Iris pigment epithelial cell (primary cell): Measurements from ENCODE around the gene CSNK1E.

ENCODE experiments used
- DNase-seq: peaks from one replicate; pipeline ENCODE4 v3.0.0-alpha.2; 2011; ENCODE audit warnings: low read depth

The CSNK1E gene

DNA sequence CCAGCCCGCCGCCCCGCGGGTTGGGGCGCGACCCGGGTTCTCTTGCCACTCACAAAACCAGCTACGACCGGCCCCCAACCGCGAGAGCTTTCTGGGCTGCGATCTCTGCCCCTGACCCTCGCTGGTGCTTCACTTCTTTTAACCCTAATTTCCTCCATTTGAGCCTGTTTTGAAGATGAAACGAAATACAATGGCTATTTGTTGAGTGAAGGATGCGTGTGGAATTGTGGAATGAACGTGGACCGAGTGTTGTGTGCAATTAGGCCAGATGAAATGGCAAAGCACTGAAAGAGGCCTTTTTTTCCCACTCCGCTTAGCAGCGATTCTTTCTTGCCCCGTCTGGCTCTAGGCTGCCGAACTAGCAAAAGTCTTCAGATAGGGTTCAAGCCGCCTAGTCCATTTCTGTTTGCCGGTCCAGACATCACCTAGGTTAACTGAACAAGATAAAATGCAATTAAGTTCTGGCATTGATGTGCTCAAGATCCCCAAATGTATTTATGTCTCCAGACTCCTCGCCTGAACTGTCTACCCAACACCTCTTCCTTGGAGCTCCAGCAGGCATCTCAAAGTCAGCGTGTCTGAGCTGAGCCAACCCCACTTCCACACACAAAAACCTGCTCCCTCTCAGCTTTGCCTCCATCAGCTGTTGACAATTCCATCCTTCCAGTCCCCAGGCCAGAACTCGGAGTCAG lies 44.0 kb downstream of the CSNK1E start:
- no peak for DNase-seq

DNA sequence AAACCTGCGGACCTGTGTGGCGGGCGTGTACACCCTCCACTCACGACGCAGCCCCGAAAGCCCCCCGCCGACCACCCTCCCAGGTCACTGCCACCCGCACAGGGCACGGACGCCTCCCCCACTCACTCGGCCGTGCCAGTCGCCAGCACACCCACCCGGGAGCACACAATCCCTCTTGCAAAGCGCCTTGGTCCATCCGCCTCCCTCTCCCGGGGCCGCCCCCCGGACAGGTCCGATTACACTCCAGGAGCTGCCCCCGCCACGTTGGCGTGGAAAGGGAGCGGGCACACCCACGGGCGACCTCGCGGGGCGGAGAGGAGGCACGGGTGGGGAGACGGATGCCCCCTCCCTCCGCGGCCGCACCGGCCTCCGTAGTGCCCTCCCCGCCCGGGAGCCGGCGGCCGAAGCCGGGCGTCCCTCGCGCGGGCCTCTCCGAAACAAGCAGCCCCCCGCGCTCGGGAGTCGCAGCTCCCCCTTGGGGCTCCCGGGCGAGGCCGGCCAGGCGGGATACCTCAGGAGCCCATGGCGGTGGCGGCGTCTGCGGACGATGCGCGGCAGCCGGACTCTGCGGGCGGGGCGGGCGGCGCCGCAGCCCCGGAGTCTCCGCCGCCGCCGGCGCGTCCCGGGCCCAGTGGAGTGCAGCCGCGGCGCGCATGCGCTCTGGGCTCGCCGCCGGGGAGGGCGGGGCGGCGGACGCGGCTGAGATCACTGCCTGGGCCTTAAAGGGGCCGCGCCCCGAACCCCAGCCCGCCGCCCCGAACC lies 44.7 kb downstream of the CSNK1E start, which contains the start of gene TMEM184B:
TMEM184B (minus strand) TSS at position 638 of the 762 bp plus-strand sequence. CDS start 25,049 bp downstream, outside the sequence.
- no peak for DNase-seq

DNA sequence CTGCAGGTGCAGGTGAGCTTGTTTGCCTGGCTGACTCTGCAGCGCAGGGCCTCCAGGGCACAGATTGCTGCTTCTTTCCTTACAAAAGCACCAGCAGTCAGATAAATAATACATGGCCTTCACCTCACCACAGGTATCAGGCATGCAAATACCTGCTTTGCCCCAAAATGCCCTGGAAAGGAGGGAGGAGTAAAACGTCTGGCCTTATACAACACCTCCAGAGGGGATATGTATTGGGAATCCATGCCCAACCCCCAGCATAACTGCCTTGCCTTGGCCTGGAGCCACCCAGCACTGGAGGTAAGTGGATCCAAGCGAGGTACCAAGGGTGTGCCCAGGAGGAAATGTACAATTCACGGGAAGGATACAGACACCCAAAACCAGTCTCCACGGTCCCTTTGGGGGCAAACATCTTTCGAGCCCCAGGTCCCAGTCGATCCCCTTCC lies 45.3 kb downstream of the CSNK1E start:
- DNase-seq = no peak

DNA sequence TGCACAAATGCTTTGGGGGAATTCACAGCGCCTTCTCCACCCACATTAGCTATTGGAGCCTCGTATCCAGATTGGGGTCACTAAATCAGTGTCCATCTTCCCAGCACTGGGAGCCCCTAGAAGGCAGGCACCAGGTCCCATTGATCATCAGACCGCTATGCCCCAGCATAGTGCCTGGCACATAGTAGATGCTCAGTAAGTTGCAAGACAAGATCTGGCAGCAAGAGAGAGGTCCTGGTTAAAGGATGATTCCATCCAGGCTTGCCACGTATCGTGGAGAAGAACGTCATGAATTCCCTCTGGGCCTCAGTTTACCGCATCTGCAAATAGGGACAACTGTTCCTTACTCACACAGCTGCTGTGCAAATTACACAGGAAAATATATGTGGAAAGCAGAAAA lies 46.1 kb downstream of the CSNK1E start:
- no peak for DNase-seq

DNA sequence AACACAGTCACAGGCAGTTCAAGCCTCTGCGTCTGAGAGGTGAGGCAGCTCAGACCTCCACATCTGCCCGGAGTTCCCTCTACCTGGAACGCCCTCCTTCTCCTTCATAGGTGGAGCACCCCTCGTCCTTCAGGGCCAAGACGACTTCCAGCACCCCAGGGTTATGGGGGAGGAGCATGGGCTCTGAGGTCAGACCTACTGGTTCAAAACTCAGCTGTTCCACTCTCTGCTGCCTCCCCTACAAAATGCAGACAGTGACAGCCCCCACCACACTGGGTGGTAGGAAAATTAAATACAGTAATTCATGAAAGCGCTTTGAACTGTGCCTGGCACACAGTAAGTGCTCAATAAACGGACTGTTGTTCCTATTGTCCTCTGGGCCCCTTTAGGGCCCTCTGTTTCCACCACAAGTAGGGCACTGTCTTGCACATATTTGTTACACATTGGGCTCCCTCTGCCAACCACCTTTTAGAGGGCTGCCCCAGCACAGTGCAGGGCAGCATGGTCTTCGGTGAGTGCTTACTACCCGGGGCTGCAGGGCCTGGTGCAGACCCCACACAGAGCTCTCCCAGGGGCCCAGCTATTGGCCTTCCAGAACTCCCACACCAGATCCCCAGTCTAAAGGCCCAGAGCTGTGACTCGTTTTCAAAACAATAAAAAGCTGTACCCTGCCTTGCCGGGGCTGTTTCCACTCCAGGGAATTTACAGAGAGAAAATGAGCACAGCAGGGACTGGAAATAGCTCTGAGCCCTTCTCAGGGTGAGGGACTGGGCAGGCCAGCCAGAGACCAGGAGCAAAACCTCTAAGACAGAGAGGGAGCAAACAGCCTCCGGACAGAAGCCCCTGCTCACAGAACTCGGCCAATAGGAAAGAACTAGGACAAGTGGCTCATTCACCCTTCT lies 46.9 kb downstream of the CSNK1E start:
- DNase-seq = no peak

DNA sequence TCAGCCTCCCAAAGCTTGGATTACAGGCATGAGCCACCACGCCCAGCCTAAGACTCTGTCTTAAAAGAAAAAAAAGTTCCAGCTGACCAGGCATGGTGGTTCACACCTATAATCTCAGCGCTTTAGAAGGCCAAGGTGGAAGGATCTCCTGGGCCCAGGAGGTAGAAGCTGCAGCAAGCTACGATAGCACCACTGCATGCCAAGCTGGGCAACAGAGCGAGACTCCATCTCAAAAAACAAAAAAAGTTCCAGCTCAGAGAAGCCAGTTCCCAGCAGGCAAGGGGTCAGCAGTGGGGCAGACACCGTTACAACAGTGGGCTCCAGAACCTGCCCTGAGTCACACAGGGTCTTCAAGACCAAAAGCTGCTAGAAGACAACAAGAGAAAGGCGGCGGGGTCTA lies 47.8 kb downstream of the CSNK1E start:
- DNase-seq = no peak

DNA sequence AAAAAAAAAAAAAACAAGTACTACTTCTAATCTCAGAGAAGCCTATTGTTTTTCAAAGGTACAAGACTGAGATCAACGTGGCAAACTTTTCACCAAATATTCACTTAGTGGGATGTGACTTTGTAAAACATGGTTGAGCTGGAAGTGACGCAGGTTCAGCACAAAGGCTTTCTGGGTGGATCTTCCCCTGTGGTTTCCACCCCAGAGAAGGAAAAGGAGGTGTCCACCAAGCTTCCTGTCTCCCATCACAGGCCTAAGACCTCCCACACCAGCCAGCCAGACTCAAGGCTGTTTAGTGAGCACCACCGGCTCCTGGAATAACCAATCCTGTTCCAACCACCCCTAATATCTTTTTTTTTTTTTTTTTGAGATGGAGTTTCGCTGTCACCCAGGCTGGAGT lies 50.1 kb downstream of the CSNK1E start:
- peak; percentile 84 for DNase-seq

DNA sequence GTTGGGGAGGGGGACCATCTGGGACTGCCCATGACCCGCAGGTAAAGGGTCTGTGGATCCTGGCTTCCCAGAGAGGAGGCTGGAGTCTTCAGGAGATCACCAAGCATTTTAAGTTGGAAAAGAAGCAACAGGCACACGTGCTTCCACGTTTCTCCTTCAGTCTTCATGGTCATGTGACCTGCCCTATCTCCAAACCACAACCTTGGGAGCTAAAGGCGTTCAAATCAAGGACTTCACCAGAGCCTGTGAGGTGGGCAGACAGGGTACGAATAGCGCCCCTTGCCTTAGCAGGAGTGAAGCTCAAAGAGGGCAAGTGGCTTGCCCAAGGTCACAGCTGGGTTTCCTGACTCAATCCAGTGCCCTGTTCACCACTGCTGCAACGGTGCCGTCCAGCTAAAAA lies 51.1 kb downstream of the CSNK1E start:
- no peak for DNase-seq

DNA sequence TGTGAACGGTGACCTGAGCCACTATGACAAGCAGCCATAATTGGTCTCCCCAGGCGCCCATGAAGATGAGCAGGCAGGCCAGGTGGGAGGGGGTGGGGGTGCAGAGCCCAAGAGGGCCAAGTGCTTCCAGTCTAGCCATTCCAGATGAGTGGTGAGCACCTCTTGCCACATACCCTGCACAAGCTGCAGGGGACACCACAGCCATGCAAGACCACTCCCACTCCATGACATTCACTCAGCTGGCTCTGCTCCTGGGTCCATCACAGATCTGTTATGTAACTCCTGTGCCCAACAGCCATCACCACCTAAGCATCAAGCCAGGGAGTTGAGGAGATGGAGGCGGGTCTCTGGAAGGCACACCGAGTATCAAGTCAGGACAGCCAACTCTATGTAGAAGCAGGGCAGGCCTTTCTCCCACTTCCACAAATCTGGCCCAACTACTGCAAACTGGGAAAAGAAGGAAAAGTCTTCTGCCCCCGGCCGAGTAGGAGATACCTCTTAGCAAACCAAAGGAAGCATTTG lies 52.9 kb downstream of the CSNK1E start:
- DNase-seq = no peak

DNA sequence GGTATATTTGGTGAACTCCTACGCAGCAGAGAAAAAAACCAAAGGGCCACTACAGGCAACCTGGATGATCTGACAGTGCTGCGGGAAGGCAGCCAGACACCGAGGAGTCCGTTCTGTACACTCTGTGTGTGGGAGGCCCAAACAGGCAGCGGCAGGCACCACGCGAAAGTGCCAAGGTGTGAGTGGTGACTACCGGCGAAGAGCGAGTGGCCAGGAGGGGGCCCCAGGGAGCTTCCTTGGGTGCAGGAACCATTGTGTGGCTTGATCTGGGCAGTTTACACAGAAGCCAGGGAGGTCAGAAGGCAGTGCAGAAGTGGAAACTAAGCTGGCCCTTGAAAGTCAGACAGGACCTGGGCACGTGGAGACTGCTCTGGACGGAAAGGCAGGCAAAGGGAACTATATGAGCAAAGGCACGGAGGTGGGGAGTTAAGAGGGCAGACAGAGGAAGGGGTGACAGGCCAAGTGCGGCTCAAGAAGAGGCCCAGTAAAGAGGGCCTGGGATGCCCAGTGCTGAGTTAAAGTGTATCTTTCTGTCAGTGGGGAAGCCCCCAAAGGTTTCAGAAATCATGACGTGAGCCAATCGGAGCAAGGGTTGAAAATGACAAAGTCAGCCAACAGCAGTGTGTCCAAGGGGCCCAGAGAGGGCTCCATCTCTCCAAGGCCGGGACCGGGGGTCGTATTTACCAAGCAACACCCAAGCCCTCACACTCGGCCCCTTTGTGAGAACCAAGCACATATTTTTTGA lies 55.0 kb downstream of the CSNK1E start:
- no peak for DNase-seq

DNA sequence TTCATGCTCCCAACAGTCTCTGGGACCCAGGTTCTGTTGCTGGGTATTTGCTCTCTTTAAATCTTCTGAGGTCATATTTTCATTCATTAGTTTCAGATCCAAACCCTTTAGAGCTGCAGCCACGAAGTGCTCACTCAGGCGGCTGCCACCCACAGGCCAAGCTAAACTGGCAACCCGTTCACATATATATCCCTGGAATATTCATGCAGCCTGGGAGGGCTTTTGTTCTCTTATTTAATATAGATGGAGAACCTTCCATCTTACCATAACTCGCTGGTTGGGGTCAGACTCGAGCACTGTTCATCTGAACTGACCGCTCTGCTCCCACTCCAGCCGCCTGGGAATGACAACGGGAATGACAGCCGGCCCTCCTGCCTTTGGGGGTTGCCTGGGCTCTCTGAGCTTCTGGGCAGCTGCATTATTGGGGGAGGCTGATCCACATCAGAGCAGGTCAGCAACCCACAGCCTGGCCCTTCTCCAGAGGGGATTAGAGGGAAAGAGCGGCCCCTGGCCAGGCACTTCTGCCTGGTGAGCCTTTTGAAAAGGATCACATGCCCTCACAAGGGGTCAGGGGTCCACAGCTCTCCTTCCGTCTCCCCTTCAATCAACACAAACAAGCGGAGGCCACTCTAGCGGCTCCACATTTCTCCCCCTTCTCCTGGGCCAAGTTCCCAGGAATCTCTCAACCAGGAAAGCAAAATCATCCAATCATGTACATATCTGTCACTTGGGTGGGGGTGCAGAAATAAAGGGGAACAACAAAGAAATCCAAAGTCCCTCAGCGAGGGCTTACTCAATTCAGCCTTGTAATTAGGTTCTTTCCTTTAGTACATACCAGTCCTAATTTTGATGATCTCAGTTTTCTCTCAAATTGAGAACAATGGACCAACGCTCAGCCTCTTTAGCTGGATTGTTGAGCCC lies 56.2 kb downstream of the CSNK1E start:
- DNase-seq = no peak

DNA sequence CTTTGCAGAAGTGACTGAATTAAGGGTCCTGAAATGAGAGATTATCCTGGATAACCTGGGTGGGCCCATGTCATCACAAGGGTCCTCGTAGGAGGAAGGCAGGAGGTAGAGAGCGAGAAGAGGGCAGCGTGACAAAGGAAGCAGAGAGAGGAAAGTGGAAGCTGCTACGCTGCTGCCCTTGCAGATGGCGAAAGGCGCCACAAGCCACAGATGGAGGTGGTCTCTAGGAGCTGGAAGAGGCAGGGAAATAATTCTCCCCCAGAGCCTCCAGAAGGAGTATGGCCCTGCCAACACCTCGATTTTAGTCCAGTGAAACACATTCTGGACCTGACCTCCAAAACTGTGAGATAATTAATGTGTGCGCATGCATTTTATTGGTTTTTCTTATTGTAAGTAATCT lies 57.9 kb downstream of the CSNK1E start:
- no peak for DNase-seq

DNA sequence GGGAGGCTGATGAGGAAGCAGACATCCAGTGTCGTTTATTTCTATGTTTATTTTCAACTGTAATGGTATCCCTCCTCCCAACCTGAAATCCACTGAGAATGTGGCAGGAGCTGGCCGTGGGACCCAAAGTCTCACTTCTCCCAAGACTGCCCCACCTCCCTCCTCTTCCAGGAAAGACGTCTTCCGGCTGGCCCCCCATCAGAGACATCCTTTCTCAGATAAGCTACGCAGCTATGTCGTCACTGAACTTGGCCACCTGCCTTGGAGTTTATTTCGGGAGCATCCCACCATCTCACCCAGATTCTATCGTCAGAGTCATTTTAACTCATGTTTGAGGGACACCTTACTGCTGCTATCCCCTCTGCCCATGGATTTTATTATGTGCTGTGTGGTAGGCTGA lies 58.3 kb downstream of the CSNK1E start:
- DNase-seq = peak; percentile 72

DNA sequence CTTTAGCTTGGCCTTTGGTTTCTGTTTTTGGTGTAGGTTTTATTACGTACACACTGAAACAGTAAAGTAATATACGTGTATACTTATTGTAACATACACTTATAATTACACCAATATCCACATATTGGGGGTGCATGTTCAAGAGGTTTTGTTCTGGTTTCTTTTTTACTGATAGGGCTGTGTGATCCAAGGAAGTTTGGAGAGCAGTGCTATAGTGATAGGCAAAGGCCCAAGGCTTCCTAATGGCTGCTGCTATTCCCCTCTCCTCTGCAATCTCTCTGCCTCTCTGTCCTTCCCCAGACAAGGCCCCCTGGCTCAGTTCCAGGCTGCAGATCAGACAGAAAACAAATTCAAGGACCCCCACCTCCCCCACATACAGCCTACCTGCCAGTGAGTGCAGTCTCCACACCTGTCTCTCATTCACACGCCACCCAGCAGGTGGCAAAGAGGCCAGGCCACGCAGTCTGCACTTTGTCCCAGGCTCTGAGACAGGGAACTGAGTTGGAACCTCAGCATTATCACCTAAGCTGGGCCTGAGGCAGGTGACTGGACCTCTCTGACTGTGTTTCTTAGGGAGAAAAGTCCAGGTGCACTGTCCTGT lies 59.5 kb downstream of the CSNK1E start:
- no peak for DNase-seq

DNA sequence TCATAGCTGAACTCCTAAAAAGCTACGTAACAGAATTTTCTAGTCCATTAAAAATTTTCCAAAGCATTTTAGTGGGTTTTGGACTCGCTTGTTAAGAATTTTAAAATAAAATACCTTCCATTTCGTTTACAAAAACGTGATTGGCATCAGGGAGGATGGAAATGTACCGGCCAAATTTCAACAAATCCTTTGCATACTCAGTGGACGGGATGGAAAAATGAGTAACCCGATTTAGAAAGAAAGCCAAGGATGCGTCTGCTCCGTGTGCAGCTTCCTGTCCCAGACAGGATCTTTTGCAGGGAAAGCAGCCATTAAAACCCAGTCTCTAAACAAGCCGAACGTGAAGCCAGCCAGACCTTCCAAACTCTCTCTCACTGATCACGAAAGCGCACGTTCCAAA lies 60.1 kb downstream of the CSNK1E start:
- DNase-seq = peak; percentile 80

DNA sequence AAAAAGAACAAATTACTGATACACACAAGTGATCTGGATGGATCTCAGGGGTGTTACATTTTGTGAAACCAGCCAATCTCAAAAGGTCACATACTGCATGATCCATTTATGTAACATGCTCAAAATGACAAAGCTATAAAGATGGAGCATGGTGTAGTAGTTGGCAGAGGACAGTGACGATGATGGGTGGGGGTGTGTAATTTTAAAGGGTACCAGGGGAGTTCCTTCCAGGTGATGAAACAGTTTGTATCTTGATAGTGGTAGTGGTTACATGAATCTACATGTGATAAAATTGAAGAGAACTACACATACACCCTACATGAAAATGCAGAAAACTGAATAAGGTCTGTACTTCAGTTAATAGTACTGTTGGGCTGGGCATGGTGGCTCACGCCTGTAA lies 61.5 kb downstream of the CSNK1E start:
- DNase-seq = no peak

DNA sequence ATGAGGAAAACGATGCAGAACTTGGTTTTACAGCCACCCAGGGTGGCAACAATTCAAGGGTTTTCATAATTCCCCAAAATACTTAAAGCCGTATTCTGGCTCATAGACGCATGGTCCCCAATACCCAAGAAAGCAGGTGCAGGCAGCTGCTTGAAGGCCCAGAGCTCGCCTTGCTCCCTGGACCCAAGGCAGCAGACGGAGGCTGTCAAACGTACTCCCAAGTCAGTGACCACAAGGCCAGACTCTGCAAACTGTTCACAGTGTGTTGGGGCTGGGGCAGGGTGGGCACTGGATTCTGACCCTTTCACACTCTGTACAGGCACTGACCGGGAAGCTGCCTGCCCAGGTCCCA lies 65.9 kb downstream of the CSNK1E start:
- no peak for DNase-seq

DNA sequence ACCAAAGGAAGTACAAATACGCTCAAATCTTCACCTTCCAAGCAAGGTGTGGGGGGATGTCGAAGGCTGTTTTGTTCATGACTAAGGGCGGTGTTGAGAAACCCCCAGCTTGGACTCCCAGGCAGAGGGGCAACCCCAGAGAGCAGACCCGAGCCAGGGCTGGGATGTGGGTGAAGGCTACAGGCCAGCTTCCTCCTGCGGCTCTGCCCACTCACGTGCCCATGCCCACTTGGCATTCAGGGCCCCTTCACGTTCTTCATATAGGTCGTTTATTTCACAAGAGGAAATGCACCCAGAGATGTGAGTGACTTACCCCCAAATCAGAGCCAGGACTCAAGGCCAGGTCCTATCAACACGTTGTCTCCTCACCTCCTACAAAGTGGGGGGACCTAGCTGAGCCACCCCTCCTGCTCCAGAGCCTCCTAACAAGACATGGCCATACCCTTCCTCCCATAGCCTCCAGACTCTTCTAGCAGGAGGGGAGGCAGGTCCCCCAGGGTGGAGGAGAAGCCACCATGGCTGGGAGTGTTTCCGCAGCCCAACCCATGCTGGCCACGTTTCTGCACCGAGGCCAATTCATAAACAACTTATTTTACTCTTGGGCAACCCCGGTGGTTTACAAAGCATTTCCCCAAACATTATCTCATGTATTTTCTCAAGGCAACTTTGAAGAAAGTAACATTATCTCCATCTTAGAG lies 66.4 kb downstream of the CSNK1E start:
- no peak for DNase-seq

DNA sequence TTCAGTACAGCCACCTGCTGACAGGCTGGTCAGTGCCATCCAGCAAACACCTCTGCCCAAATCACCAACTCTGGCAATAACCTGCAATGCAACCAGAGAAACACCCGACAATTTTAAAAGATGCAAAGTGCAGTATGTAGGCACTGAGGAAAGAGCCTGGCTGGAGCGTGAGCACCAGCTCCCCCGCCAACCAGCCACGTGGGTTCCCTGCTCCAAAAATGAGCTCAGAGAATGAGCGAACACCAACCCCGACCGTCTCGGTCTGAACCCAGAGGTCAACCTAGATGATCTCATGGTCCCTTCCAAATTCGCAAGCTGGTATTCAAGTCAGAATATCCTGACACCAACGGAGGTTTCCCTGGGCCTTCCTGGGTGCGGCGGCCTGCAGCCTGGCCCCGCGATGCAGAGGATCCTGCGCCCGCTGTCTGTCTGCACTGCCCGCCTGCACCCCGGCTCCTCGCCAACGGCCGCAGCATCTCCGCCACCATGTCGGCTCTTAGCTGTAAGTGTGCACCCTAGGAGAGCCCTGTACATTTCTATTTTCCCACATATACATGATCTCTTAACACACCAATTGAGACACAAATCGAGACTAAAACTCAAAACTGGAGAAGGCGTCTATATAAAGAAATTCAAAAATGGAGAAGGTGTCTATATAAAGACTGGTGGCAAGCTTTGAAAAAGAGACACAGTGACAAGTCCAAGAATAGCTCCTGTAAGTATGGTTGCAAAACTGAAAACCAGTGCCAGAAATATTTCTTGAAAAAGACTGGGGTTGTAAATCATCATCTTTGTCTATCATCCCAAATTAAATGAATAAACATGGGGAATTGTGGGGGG lies 67.2 kb downstream of the CSNK1E start:
- DNase-seq = no peak
